ENCODE measurements around the gene TRABD2A.

GRCh38 chr2:84817239-84817655 lies 63.6 kb downstream of the TRABD2A start:
- TF ChIP-seq CTCF (IDR thresholded peaks at IDR 0.05) = no peak
- no peak for TF ChIP-seq ZFX (IDR thresholded peaks at IDR 0.05; ENCODE audit: borderline replicate concordance)

Data from 22Rv1 (cell line).